ENCODE measurements around the gene CYP2S1.

Gene CYP2S1

GRCh38 chr19:41194157-41194552 is 1.1 kb downstream of the CYP2S1 start:
- DNase-seq (ENCODE audit: low read depth), result no peak

- peak; percentile 34 for DNase-seq (ENCODE audit: low read depth)
Measured at GRCh38 chr19:41195675-41196497, 2.9 kb downstream of the CYP2S1 start.

DNA sequence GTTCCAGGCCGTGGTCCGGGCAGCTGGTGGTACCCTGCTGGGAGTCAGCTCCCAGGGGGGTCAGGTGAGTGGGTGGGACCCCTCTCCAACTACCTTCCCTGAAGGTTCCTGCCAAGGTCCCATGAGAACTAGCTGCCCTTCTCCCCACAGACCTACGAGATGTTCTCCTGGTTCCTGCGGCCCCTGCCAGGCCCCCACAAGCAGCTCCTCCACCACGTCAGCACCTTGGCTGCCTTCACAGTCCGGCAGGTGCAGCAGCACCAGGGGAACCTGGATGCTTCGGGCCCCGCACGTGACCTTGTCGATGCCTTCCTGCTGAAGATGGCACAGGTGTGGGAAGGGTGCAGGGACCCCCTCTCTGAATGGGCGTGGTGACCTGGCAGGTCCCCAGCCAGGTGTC is 5.5 kb downstream of the CYP2S1 start:
- no peak for DNase-seq (ENCODE audit: low read depth)

DNA sequence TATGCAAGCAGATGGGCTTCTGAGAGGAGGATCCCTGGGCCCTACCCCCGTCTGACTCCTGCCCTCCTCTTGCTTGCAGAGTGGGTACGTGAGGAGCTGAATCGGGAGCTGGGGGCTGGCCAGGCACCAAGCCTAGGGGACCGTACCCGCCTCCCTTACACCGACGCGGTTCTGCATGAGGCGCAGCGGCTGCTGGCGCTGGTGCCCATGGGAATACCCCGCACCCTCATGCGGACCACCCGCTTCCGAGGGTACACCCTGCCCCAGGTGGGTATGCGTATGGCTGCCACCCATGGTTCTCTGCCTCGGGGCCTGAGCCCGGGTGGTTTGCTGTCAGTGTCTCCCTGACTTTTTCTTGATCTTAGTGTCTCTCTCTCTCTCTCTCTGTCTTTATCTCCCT is 10.4 kb downstream of the CYP2S1 start:
- DNase-seq (ENCODE audit: low read depth), result no peak

- DNase-seq (ENCODE audit: low read depth), result peak; percentile 79
Measured at GRCh38 chr19:41204338-41204737, 11.3 kb downstream of the CYP2S1 start.

- no peak for DNase-seq (ENCODE audit: low read depth)
Measured at GRCh38 chr19:41205995-41206394, 13.0 kb downstream of the CYP2S1 start.

DNA sequence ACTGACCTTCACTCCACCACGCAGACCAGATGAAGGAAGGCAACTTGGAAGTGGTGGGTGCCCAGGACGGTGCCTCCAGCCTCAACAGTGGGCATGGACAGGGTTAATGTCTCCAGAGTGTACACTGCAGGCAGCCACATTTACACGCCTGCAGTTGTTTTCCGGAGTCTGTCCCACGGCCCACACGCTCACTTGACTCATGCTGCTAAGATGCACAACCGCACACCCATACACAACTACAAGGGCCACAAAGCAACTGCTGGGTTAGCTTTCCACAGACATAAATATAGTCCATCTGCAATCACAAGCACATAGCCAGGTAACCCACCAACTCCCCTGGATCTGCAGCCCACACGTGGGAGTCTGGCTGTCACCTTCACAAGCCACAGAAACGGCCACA is 13.4 kb downstream of the CYP2S1 start:
- no peak for DNase-seq (ENCODE audit: low read depth)

- no peak for DNase-seq (ENCODE audit: low read depth)
Measured at GRCh38 chr19:41206926-41207750, 14.1 kb downstream of the CYP2S1 start.

- DNase-seq (ENCODE audit: low read depth), result no peak
Measured at GRCh38 chr19:41214161-41214560, 21.1 kb downstream of the CYP2S1 start.

- DNase-seq (ENCODE audit: low read depth), result no peak
Measured at GRCh38 chr19:41217741-41218140, 24.7 kb downstream of the CYP2S1 start.

GRCh38 chr19:41218249-41218614 is 25.2 kb downstream of the CYP2S1 start:
- DNase-seq (ENCODE audit: low read depth), result no peak

DNA sequence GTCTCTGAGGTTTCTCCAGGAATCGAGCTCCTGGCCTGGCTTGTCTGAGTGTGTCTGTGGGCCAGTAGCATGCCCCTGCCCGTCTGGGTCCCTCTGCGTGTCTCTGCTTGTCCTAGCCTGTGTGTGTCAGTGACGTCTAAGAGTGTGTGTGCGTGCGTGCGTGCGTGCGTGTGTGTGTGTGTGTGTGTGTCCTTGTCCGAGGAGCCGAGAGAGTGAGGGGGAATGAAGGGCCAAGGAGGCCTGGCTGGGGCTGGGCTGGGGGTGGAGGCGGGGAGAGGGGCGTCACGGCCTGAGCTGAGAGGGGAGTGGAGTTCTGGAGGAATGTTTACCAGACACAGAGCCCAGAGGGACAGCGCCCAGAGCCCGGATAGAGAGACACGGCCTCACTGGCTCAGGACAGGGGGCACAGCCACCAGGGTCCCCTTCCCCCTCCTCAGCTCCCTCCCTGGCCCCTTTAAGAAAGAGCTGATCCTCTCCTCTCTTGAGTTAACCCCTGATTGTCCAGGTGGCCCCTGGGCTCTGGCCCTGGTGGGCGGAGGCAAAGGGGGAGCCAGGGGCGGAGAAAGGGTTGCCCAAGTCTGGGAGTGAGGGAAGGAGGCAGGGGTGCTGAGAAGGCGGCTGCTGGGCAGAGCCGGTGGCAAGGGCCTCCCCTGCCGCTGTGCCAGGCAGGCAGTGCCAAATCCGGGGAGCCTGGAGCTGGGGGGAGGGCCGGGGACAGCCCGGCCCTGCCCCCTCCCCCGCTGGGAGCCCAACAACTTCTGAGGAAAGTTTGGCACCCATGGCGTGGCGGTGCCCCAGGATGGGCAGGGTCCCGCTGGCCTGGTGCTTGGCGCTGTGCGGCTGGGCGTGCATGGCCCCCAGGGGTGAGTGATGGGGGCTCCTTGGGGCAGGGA is 25.8 kb downstream of the CYP2S1 start, which contains the start of gene AXL:
AXL (plus strand) TSS at position 609 of the 893 bp plus-strand sequence; CDS start at position 779, 170 bp downstream.
- peak; percentile 80 for DNase-seq (ENCODE audit: low read depth)

GRCh38 chr19:41219924-41220567 is 27.0 kb downstream of the CYP2S1 start:
- peak; percentile 59 for DNase-seq (ENCODE audit: low read depth)

GRCh38 chr19:41220811-41221210 is 27.8 kb downstream of the CYP2S1 start:
- DNase-seq (ENCODE audit: low read depth), result no peak

DNA sequence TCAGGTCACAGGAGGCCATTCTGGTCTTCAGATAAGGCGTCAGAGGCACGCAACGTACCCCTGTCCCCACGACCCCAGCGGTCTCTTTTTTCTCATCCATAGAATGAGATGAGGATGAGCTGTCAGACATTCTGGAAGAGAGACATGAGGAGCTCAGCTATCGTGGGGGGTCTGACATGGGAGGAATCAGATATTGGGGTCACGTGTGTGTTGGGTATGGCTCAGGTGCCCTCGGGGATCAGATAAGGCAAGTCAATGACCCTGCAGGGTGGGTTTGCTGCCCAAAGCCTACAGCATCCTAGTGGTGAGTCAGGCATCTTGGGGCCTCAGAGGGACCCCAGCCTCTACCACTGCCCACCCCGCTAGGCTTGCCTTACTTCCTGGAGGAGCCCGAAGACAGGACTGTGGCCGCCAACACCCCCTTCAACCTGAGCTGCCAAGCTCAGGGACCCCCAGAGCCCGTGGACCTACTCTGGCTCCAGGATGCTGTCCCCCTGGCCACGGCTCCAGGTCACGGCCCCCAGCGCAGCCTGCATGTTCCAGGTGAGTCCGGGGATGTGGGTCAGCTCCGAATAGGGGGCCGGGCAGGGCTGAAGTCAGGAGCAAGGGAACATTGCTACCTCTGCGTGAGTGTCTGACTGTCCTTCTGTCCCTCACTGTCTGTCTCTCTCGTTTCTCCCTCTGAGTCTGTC is 28.6 kb downstream of the CYP2S1 start:
- no peak for DNase-seq (ENCODE audit: low read depth)

- no peak for DNase-seq (ENCODE audit: low read depth)
Measured at GRCh38 chr19:41222240-41222639, 29.2 kb downstream of the CYP2S1 start.

GRCh38 chr19:41223431-41224234 is 30.6 kb downstream of the CYP2S1 start:
- peak; percentile 42 for DNase-seq (ENCODE audit: low read depth)

- DNase-seq (ENCODE audit: low read depth), result no peak
Measured at GRCh38 chr19:41224632-41225031, 31.6 kb downstream of the CYP2S1 start.

GRCh38 chr19:41225238-41226052 is 32.4 kb downstream of the CYP2S1 start:
- peak; percentile 99 for DNase-seq (ENCODE audit: low read depth)

Measured in amniotic epithelial cell (primary cell).